GM23248 (cell line): ENCODE results near the gene JAGN1.

ENCODE experiments used
- EZH2 ChIP-seq: fragments of 200-600 bp; sonication (generic); IDR thresholded peaks from 2 replicates; pipeline ENCODE4 v1.6.1; 2018; ENCODE audit warnings: antibody characterized with exemption, mild to moderate bottlenecking; ENCODE audit not compliant: insufficient read depth, poor library complexity, severe bottlenecking
- EZH2phosphoT487 ChIP-seq: fragments of 200-600 bp; sonication (generic); IDR thresholded peaks from 2 replicates; pipeline ENCODE4 v1.6.1; 2018; ENCODE audit warnings: antibody characterized with exemption, moderate library complexity, mild to moderate bottlenecking, low read depth; ENCODE audit not compliant: insufficient read depth

DNA sequence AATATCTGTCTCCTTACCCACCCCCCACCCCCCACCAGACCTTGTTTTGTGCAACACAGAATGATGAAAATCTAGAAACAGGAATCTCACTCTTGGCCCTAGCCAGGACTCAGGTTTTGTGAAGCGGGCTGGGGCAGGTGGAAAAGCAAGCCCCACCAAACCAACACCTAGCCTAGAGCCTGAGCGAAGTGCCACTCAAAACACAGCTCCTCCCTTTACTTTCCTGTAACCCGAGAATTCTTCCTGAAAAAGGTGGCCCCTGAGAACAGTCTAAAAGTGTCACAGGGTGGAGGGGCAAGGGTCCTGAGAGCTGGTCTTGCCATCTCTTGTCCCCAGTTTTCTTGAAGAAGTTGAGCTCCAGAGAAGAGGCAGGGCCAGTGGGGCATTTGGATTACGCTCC lies 29.2 kb upstream of the JAGN1 start:
- no peak for TF ChIP-seq EZH2phosphoT487
- TF ChIP-seq EZH2: no peak
